ENCODE measurements around the gene B4GALT6. TPM values are rescaled to one million over a fixed set of nuclear protein-coding genes. Genes with fewer than 3 reads are reported as not detected.

The B4GALT6 gene
- total and polyA plus RNA-seq, 10 of the 15 experiments (the other 5 are each of a cell fraction or from before 2014, with no cell fraction given), result 11.9 to 47.4 (median 18.0) TPM

- WGBS (ENCODE audit: insufficient coverage, insufficient replicate concordance, low lambda C conversion rate, missing lambda C conversion rate), result 75% methylated on average over 5 of the region's 5 CpGs
- no peaks in the 10 kb centered on the region for H3K4me1 ChIP-seq (ENCODE audit: control insufficient read depth, insufficient read depth, low read length)
- no peaks in the 10 kb centered on the region for H3K36me3 ChIP-seq (ENCODE audit: control insufficient read depth in 2 of 2, insufficient read depth in 2 of 2, low read length in 1 of 2)
- no peaks in the 10 kb centered on the region for H3K9me3 ChIP-seq (replicated peaks; ENCODE audit: control insufficient read depth, insufficient read depth, low read length)
- ATAC-seq, result no peak
- H3K27ac ChIP-seq (ENCODE audit: control insufficient read depth, insufficient read depth), result no peak overlapping the region
- TF ChIP-seq BACH1 (IDR thresholded peaks at IDR 0.05; ENCODE audit: borderline replicate concordance) (no peak), ATF2 (IDR thresholded peaks at IDR 0.05; ENCODE audit: low read length) (no peak), CHD2 (IDR thresholded peaks at IDR 0.05; ENCODE audit: borderline replicate concordance, low read depth, low read length) (no peak), SMAD1 (IDR thresholded peaks at IDR 0.05; ENCODE audit: low read depth, partially characterized antibody) (no peak), ZNF274 (IDR thresholded peaks at IDR 0.05; ENCODE audit: insufficient read depth, insufficient read length) (no peak), HSF1 (IDR thresholded peaks at IDR 0.05; ENCODE audit: low read depth, low read length) (no peak), ZBTB40 (IDR thresholded peaks at IDR 0.05; ENCODE audit: borderline replicate concordance) (no peak)
- no peaks in the 10 kb centered on the region for H4K20me1 ChIP-seq (ENCODE audit: control insufficient read depth, insufficient read depth)
- no peak overlapping the region for H3K9ac ChIP-seq (ENCODE audit: control insufficient read depth, insufficient read depth, low read length)
- intact Hi-C loops (cut with micrococcal nuclease; ENCODE audit: unreplicated experiment), result no loop called here
- no peak overlapping the region for H3K4me2 ChIP-seq (ENCODE audit: control insufficient read depth, insufficient read depth)
- SMC1A ChIA-PET (ENCODE audit: uncharacterized antibody, unreplicated experiment), result interaction anchor here (0.9 to 1.5 kb wide), 3 partner anchors 10 to 24 kb away, joined by 3 read pairs; no protein-coding TSS in a partner anchor
- RAD21 ChIA-PET (ENCODE audit: unreplicated experiment), result no interaction called here
- no peak for FAIRE-seq
- no peaks in the 10 kb centered on the region for H3K27me3 ChIP-seq (replicated peaks in 1 of 2; ENCODE audit: control insufficient read depth in 2 of 2, insufficient read depth in 2 of 2, low read length in 1 of 2)
- H3K79me2 ChIP-seq (ENCODE audit: control insufficient read depth, insufficient read depth, low read length), result no peaks in the 10 kb centered on the region
- no peak overlapping the region for H2AFZ ChIP-seq (ENCODE audit: control insufficient read depth, low read depth, low read length)
- POLR2A ChIA-PET, result no interaction called here
- in situ Hi-C loops (cut with MboI), result no loop called here
- CTCF ChIA-PET, result no interaction called here
- no TSS peak for BruUV-seq (replicated peaks)
- H3K4me3 ChIP-seq, result no peak overlapping the region
- no peak for DNase-seq (ENCODE audit: low read depth, low spot score)
Observed at GRCh38 chr18:31586616-31587015, 97.8 kb downstream of the B4GALT6 start.
